A673 (cell line): Measurements from ENCODE around the gene PLPP1.

Experiments used
- CTCF ChIP-seq: fragments of 300-800, 200-600 bp; sonication (generic); conservative IDR thresholded peaks from 2 replicates; pipeline ENCODE4 v1.5.1; 2017; ENCODE audit warnings: low read depth, mild to moderate bottlenecking, antibody characterized with exemption, low read length, moderate library complexity, mixed read lengths
- EZH2 ChIP-seq: fragments of 200-600 bp; sonication (generic); IDR thresholded peaks from 2 replicates; pipeline ENCODE4 v1.6.1; 2017; ENCODE audit warnings: borderline replicate concordance, low read depth, mild to moderate bottlenecking, mixed read lengths, antibody characterized with exemption, low read length; ENCODE audit not compliant: poor library complexity, severe bottlenecking

- TF ChIP-seq CTCF (no peak), EZH2 (no peak)
Measured at GRCh38 chr5:55416306-55416705, 118.5 kb downstream of the PLPP1 start.
